KMS-11 (cell line): ENCODE results near the gene TCHH.

Experiments
- H2AFZ ChIP-seq: fragments of 200-600 bp; sonication (generic); 2 replicates; pipeline ENCODE4 v1.6.1; 2016; ENCODE audit warnings: antibody characterized with exemption, mixed run types, low read depth
- H3K27ac ChIP-seq: fragments of 200-600 bp; sonication (generic); 2 replicates; pipeline ENCODE4 v1.6.1; 2016; ENCODE audit warnings: mild to moderate bottlenecking, mixed run types
- H3K27me3 ChIP-seq: fragments of 200-600 bp; sonication (generic); 2 replicates; pipeline ENCODE4 v1.6.1; 2017; ENCODE audit warnings: mild to moderate bottlenecking, low read depth, mixed run types, moderate library complexity; ENCODE audit not compliant: insufficient read depth
- H3K36me3 ChIP-seq: fragments of 200-600 bp; sonication (generic); 2 replicates; pipeline ENCODE4 v1.6.1; 2017; ENCODE audit warnings: mild to moderate bottlenecking, mixed run types; ENCODE audit not compliant: insufficient read depth
- H3K4me1 ChIP-seq: fragments of 200-600 bp; sonication (generic); 2 replicates; pipeline ENCODE4 v1.6.1; 2016; ENCODE audit warnings: mild to moderate bottlenecking, low read depth, mixed run types; ENCODE audit not compliant: poor library complexity, severe bottlenecking
- H3K4me2 ChIP-seq: fragments of 200-600 bp; sonication (generic); 2 replicates; pipeline ENCODE4 v1.7.0; 2016; ENCODE audit warnings: mild to moderate bottlenecking, mixed run types
- H3K4me3 ChIP-seq: fragments of 200-600 bp; sonication (generic); IDR thresholded peaks from 2 replicates; pipeline ENCODE4 v1.6.1; 2017; ENCODE audit warnings: low read depth, low read length, mixed read lengths; ENCODE audit not compliant: insufficient read depth
- H3K79me2 ChIP-seq: fragments of 200-600 bp; sonication (generic); 2 replicates; pipeline ENCODE4 v1.6.1; 2016; ENCODE audit warnings: low read depth, mixed run types; ENCODE audit not compliant: insufficient read depth
- H3K9ac ChIP-seq: fragments of 200-600 bp; sonication (generic); 2 replicates; pipeline ENCODE4 v1.6.1; 2016; ENCODE audit warnings: mild to moderate bottlenecking, mixed run types
- H4K20me1 ChIP-seq: fragments of 200-600 bp; sonication (generic); 2 replicates; pipeline ENCODE4 v1.6.1; 2016; ENCODE audit warnings: mild to moderate bottlenecking, mixed run types; ENCODE audit not compliant: insufficient read depth
- CTCF ChIP-seq: fragments of 200-600 bp; sonication (generic); conservative IDR thresholded peaks from 2 replicates; pipeline ENCODE4 v1.6.1; 2017; ENCODE audit warnings: low read depth, mild to moderate bottlenecking, antibody characterized with exemption, low read length, moderate library complexity, mixed read lengths

Gene TCHH

GRCh38 chr1:152160576-152160975, 45.3 kb upstream of the TCHH start:
- Histone ChIP-seq H3K27me3 (no peaks in the 10 kb centered on the region), H4K20me1 (no peaks in the 10 kb centered on the region), H3K36me3 (no peaks in the 10 kb centered on the region), H3K79me2 (no peaks in the 10 kb centered on the region), H3K4me3 (no peak overlapping the region), H3K27ac (no peak overlapping the region), H2AFZ (no peak overlapping the region), H3K4me1 (peaks cover under 1% of the 10 kb centered on the region), H3K4me2 (no peak overlapping the region), H3K9ac (no peak overlapping the region)
- TF ChIP-seq CTCF, result no peak

GRCh38 chr1:152159144-152159543, 43.9 kb upstream of the TCHH start, which contains the start of gene RPTN:
Gene RPTN (minus strand): TSS chr1:152159228. CDS start chr1:152157889, 1,339 bp downstream.
- Histone ChIP-seq H4K20me1 (no peaks in the 10 kb centered on the region), H3K79me2 (no peaks in the 10 kb centered on the region), H3K4me3 (no peak within 1 kb of the TSS), H2AFZ (no peak within 1 kb of the TSS), H3K4me1 (no peaks in the 10 kb centered on the region), H3K4me2 (no peak within 1 kb of the TSS), H3K27ac (no peak within 1 kb of the TSS), H3K27me3 (no peaks in the 10 kb centered on the region), H3K9ac (no peak within 1 kb of the TSS), H3K36me3 (no peaks in the 10 kb centered on the region)
- no peak for TF ChIP-seq CTCF

GRCh38 chr1:152153996-152154395, 38.8 kb upstream of the TCHH start:
- Histone ChIP-seq H3K4me2 (no peak overlapping the region), H2AFZ (no peak overlapping the region), H3K9ac (no peak overlapping the region), H3K27me3 (no peaks in the 10 kb centered on the region), H3K27ac (no peak overlapping the region), H3K4me3 (no peak overlapping the region), H3K79me2 (no peaks in the 10 kb centered on the region), H4K20me1 (no peaks in the 10 kb centered on the region), H3K36me3 (no peaks in the 10 kb centered on the region), H3K4me1 (no peaks in the 10 kb centered on the region)
- TF ChIP-seq CTCF, result no peak

GRCh38 chr1:152151646-152152045, 36.4 kb upstream of the TCHH start:
- Histone ChIP-seq H3K36me3 (no peaks in the 10 kb centered on the region), H3K4me3 (no peak overlapping the region), H3K4me2 (no peak overlapping the region)

More at GRCh38 chr1:152151646-152152045, 36.4 kb upstream of the TCHH start:
- no peaks in the 10 kb centered on the region for H3K4me1 ChIP-seq
- H2AFZ ChIP-seq, result no peak overlapping the region
- no peaks in the 10 kb centered on the region for H3K79me2 ChIP-seq
- no peak for TF ChIP-seq CTCF
- H3K9ac ChIP-seq, result no peak overlapping the region
- no peaks in the 10 kb centered on the region for H4K20me1 ChIP-seq
- H3K27ac ChIP-seq, result no peak overlapping the region
- H3K27me3 ChIP-seq, result no peaks in the 10 kb centered on the region
